ENCODE measurements around the gene EIPR1. TPM values are rescaled to one million over a fixed set of nuclear protein-coding genes. Genes with fewer than 3 reads are reported as not detected.

The EIPR1 gene
- total and polyA plus RNA-seq, 5 donors from 2014 or later, result 26.6 to 44.8 (median 33.7) TPM

DNA sequence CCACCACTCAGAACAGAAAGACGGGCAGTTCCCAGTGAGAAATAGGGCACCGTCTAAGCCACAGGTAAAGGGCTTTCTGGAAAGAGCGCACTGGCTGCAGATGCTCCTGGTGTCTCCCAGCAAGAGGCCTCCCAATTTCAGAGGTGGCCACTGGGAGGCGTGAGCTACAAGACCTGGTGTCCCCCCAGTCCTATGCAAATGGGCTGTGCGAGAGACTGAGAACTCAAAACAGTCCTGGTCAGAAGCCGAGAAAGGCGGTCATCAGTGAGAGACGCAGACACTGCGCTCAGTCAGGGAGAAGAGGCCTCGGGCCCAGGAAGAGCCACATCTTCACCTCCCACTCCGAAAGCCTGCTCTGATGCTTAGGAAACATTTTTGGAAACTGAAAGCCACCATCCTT, 179.5 kb downstream of the EIPR1 start:
- H3K4me1 Mint-ChIP-seq, result no peaks in the 10 kb centered on the region
- H3K4me3 ChIP-seq (ENCODE audit: low read depth, low read length), result no peak overlapping the region
- no peak for ATAC-seq (ENCODE audit: low read depth in 2 of 2)
- H3K27ac ChIP-seq (ENCODE audit: insufficient read depth, low read length, poor library complexity, severe bottlenecking), result no peak overlapping the region
- peaks cover 32% of the 10 kb centered on the region for H3K36me3 Mint-ChIP-seq
- H3K4me3 Mint-ChIP-seq, result peak overlapping the region in 1 of 4 donors; percentile 31
- no peaks in the 10 kb centered on the region for H3K27me3 Mint-ChIP-seq
- H3K9me3 Mint-ChIP-seq, result peaks cover 0 to under 1% (median 0%) of the 10 kb centered on the region in 7 donors
- H3K27me3 ChIP-seq (ENCODE audit: control insufficient read depth, insufficient read depth, low read length), result no peaks in the 10 kb centered on the region
- H3K27ac Mint-ChIP-seq, result peak overlapping the region in 1 of 3 donors; percentile 55
- H3K9me3 ChIP-seq (ENCODE audit: control insufficient read depth in 2 of 2, low read length in 2 of 2), result no peaks in the 10 kb centered on the region
- H3K4me1 ChIP-seq (ENCODE audit: control insufficient read depth, insufficient read depth, low read length, poor library complexity, severe bottlenecking), result no peaks in the 10 kb centered on the region
- peak in 1 of 3 donors; percentile 31 for DNase-seq
- peaks cover 22% of the 10 kb centered on the region for H3K36me3 ChIP-seq (ENCODE audit: control insufficient read depth, insufficient read depth, low read length)

DNA sequence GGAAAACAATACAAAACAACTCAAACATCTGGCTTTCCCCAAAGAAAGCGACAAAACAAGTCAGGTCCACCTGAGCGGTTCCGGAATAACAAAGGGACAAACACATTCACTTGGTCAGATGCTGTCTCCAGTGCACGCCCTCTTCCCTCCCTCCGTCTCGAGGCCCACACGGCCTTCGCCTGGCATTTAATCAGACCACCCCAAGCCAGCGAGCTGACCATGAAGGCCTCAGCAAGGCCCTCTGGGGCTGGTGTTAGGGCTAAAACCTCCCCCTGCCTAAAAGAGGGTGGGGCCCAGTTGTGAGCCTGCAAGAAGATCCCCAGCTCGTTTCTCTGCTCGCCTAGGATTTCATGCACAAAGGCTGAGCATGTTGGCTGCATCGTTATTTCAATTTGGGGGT, 180.3 kb downstream of the EIPR1 start:
- Mint-ChIP-seq H3K36me3 (peaks cover 38% of the 10 kb centered on the region), H3K27me3 (no peaks in the 10 kb centered on the region), H3K27ac (no peak overlapping the region), H3K4me1 (no peaks in the 10 kb centered on the region), H3K9me3 (no peaks in the 10 kb centered on the region), H3K4me3 (no peak overlapping the region)
- H3K9me3 ChIP-seq (ENCODE audit: control insufficient read depth in 2 of 2, low read length in 2 of 2), result no peaks in the 10 kb centered on the region
- DNase-seq (no peak), ATAC-seq (ENCODE audit: low read depth in 2 of 2) (no peak)
- no peak overlapping the region for H3K27ac ChIP-seq (ENCODE audit: insufficient read depth, low read length, poor library complexity, severe bottlenecking)
- peaks cover 31% of the 10 kb centered on the region for H3K36me3 ChIP-seq (ENCODE audit: control insufficient read depth, insufficient read depth, low read length)
- no peak overlapping the region for H3K4me3 ChIP-seq (ENCODE audit: low read depth, low read length)
- no peaks in the 10 kb centered on the region for H3K27me3 ChIP-seq (ENCODE audit: control insufficient read depth, insufficient read depth, low read length)
- H3K4me1 ChIP-seq (ENCODE audit: control insufficient read depth, insufficient read depth, low read length, poor library complexity, severe bottlenecking), result no peaks in the 10 kb centered on the region

DNA sequence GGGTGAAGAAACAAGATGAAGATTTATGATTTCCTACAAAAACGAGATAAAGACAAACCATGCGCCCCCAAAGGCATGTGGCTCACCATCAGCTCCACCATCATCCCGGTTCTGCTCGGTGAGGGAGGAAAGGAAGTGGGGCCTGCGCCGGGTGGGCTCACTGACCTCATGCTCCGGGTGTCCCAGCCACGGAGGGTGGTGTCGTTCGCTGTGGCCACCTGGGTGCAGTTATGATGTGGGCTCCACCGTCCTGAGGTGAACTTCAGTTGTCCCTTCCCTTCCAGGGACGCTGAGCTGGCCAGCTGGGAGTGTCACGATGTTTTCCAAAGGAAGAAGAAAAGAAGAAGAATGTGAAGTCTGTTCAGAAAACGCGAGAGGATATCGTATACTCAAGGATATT, 180.9 kb downstream of the EIPR1 start:
- H3K27me3 ChIP-seq (ENCODE audit: control insufficient read depth, insufficient read depth, low read length), result no peaks in the 10 kb centered on the region
- peaks cover 36% of the 10 kb centered on the region for H3K36me3 ChIP-seq (ENCODE audit: control insufficient read depth, insufficient read depth, low read length)
- no peaks in the 10 kb centered on the region for H3K9me3 ChIP-seq (ENCODE audit: control insufficient read depth in 2 of 2, low read length in 2 of 2)
- DNase-seq (no peak), ATAC-seq (ENCODE audit: low read depth in 2 of 2) (no peak)
- no peaks in the 10 kb centered on the region for H3K27me3 Mint-ChIP-seq
- H3K4me3 ChIP-seq (ENCODE audit: low read depth, low read length), result no peak overlapping the region
- H3K36me3 Mint-ChIP-seq, result peaks cover 40% of the 10 kb centered on the region
- peak overlapping the region in 1 of 3 donors; percentile 59 for H3K27ac Mint-ChIP-seq
- H3K9me3 Mint-ChIP-seq, result no peaks in the 10 kb centered on the region
- no peaks in the 10 kb centered on the region for H3K4me1 ChIP-seq (ENCODE audit: control insufficient read depth, insufficient read depth, low read length, poor library complexity, severe bottlenecking)
- H3K4me1 Mint-ChIP-seq, result no peaks in the 10 kb centered on the region
- H3K4me3 Mint-ChIP-seq, result no peak overlapping the region
- H3K27ac ChIP-seq (ENCODE audit: insufficient read depth, low read length, poor library complexity, severe bottlenecking), result no peak overlapping the region

DNA sequence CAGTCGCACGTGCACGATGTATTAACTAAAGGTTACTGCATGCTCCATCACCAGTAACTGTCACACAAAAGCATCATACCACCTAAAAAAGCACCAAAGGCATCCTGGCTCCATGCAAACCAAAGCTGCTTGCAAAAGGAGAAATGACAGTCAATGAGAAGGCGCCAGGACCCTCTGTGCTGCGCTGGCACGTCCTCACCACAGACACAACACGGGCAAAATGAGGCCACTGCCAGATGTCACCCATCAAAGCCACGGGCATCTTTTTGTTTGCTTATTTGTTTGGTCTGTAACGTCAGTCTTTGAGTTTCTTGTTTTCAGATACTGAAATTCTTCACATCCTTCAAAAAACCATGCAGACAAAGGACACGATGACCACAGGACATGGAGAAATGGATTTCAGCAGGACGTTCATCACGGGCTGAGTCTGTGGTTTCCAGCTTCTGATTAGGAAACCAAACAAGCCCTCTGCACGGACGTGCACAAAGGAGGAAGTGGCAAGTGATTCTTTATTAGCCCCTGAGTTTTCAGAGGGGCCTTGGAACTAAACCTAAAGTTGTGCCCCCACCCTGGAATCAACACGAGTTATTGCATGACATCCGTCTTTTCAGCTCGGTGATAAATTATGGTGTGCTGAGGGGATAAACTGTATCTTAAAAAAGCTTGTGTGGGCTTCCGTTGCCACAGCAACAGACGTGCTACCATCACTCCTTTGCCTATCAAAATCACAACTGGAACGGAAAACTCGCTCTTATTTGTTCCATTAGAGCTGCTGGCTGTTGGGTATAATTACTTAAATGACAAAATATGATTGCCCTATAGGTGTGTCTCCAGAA, 181.8 kb downstream of the EIPR1 start:
- no peaks in the 10 kb centered on the region for H3K27me3 Mint-ChIP-seq
- Histone ChIP-seq H3K27ac (ENCODE audit: insufficient read depth, low read length, poor library complexity, severe bottlenecking) (no peak overlapping the region), H3K36me3 (ENCODE audit: control insufficient read depth, insufficient read depth, low read length) (peaks cover 40% of the 10 kb centered on the region), H3K27me3 (ENCODE audit: control insufficient read depth, insufficient read depth, low read length) (no peaks in the 10 kb centered on the region), H3K4me1 (ENCODE audit: control insufficient read depth, insufficient read depth, low read length, poor library complexity, severe bottlenecking) (no peaks in the 10 kb centered on the region), H3K4me3 (ENCODE audit: low read depth, low read length) (no peak overlapping the region), H3K9me3 (ENCODE audit: control insufficient read depth in 2 of 2, low read length in 2 of 2) (no peaks in the 10 kb centered on the region)
- no peak for ATAC-seq (ENCODE audit: low read depth in 2 of 2)
- no peaks in the 10 kb centered on the region for H3K4me1 Mint-ChIP-seq
- H3K36me3 Mint-ChIP-seq, result peaks cover 38% of the 10 kb centered on the region
- no peak overlapping the region for H3K27ac Mint-ChIP-seq
- no peaks in the 10 kb centered on the region for H3K9me3 Mint-ChIP-seq
- H3K4me3 Mint-ChIP-seq, result no peak overlapping the region
- DNase-seq, result no peak

DNA sequence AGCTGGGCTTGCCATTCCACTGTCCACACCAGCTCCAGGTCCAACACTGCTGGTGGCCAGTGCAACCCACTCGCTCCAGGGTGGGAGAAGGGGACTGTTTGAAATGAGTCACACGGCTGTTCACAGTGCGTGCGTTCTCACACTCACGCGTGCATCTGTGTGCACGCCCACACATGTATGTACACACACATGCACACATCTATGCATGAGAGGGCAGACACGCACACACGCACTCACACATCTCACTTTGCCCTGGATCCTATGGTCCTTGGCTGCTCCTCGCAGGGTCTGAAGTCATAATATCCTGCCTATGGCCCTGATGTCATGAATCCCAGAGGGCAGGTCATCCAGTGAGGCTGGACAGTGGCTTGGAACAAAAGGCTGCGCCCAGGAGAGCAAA, 182.8 kb downstream of the EIPR1 start:
- Mint-ChIP-seq H3K27ac (no peak overlapping the region), H3K4me3 (no peak overlapping the region), H3K27me3 (no peaks in the 10 kb centered on the region), H3K9me3 (no peaks in the 10 kb centered on the region), H3K4me1 (no peaks in the 10 kb centered on the region), H3K36me3 (peaks cover 45% of the 10 kb centered on the region)
- DNase-seq (no peak), ATAC-seq (ENCODE audit: low read depth in 2 of 2) (no peak)
- H3K36me3 ChIP-seq (ENCODE audit: control insufficient read depth, insufficient read depth, low read length), result peaks cover 44% of the 10 kb centered on the region
- no peaks in the 10 kb centered on the region for H3K27me3 ChIP-seq (ENCODE audit: control insufficient read depth, insufficient read depth, low read length)
- no peak overlapping the region for H3K4me3 ChIP-seq (ENCODE audit: low read depth, low read length)
- no peak overlapping the region for H3K27ac ChIP-seq (ENCODE audit: insufficient read depth, low read length, poor library complexity, severe bottlenecking)
- no peaks in the 10 kb centered on the region for H3K4me1 ChIP-seq (ENCODE audit: control insufficient read depth, insufficient read depth, low read length, poor library complexity, severe bottlenecking)
- no peaks in the 10 kb centered on the region for H3K9me3 ChIP-seq (ENCODE audit: control insufficient read depth in 2 of 2, low read length in 2 of 2)

DNA sequence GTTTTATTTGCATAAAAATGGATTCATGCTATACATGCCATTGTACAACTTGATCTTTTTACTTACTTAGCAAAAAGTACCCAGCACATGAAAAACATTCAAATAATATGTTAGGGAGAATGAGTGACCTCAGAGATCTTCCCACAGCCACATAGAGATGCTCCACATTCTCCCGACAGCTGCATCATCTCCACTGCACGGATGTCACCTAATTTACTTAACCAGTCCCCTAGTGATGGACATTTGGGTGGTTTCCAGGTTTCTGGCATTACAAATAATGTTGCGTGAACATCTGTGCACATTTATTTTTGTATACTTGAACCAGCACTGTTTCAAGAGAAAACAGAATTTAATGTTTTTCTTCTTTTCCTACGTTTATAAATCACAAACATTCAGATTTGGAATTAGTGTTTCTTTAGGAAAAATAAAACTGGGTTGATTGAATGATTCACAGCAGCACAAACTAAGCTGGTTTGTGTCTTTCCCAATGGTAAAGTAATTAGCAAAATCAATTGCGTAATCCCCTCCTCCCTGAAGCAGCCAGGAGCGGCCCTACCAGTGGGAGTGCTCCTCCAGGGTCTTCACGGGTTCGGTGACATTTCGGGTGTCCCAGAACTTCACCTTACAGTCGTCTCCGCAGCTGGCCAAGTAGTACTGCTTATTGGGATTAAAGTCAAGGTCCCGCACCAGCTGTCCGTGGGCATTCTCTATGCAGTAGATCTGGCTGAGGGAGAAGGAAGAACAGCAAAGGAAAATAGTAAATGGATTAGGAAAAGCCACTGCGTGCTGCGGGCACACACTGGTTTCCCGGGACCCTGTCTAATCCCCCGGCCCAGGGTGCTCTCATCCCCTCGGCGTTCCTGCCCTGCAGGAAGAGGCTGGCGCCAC, 183.9 kb downstream of the EIPR1 start:
- ATAC-seq (ENCODE audit: low read depth in 2 of 2), result no peak
- no peaks in the 10 kb centered on the region for H3K27me3 Mint-ChIP-seq
- no peak for DNase-seq
- H3K9me3 ChIP-seq (ENCODE audit: control insufficient read depth in 2 of 2, low read length in 2 of 2), result no peaks in the 10 kb centered on the region
- no peaks in the 10 kb centered on the region for H3K9me3 Mint-ChIP-seq
- H3K27ac Mint-ChIP-seq, result no peak overlapping the region
- no peak overlapping the region for H3K4me3 Mint-ChIP-seq
- no peak overlapping the region for H3K27ac ChIP-seq (ENCODE audit: insufficient read depth, low read length, poor library complexity, severe bottlenecking)
- H3K4me1 ChIP-seq (ENCODE audit: control insufficient read depth, insufficient read depth, low read length, poor library complexity, severe bottlenecking), result no peaks in the 10 kb centered on the region
- peaks cover 48% of the 10 kb centered on the region for H3K36me3 Mint-ChIP-seq
- peaks cover 50% of the 10 kb centered on the region for H3K36me3 ChIP-seq (ENCODE audit: control insufficient read depth, insufficient read depth, low read length)
- no peaks in the 10 kb centered on the region for H3K4me1 Mint-ChIP-seq
- H3K4me3 ChIP-seq (ENCODE audit: low read depth, low read length), result no peak overlapping the region
- no peaks in the 10 kb centered on the region for H3K27me3 ChIP-seq (ENCODE audit: control insufficient read depth, insufficient read depth, low read length)

DNA sequence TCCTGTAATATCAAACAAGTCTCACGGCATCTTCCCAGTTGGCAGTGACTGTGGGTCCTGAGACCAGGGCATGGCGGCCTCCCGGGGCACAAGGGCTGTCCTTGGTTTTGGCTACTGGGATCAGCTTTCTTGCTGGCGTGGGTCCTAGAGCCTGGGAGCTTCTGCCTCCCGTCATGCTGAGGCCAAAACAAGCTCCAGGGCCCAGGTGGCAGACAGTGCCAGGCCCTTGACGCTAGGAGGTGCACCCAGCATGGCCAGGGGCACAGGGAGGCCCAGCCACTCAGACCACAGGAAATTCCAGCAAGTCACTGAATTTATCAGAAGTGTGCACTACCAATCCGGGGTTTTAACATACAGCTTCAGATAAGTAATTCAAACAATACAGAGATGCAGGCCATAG, 184.7 kb downstream of the EIPR1 start:
- Mint-ChIP-seq H3K36me3 (peaks cover 48% of the 10 kb centered on the region), H3K9me3 (no peaks in the 10 kb centered on the region), H3K4me1 (no peaks in the 10 kb centered on the region), H3K27ac (no peak overlapping the region), H3K4me3 (no peak overlapping the region), H3K27me3 (no peaks in the 10 kb centered on the region)
- H3K9me3 ChIP-seq (ENCODE audit: control insufficient read depth in 2 of 2, low read length in 2 of 2), result no peaks in the 10 kb centered on the region
- no peaks in the 10 kb centered on the region for H3K27me3 ChIP-seq (ENCODE audit: control insufficient read depth, insufficient read depth, low read length)
- H3K4me1 ChIP-seq (ENCODE audit: control insufficient read depth, insufficient read depth, low read length, poor library complexity, severe bottlenecking), result no peaks in the 10 kb centered on the region
- DNase-seq (no peak), ATAC-seq (ENCODE audit: low read depth in 2 of 2) (no peak)
- no peak overlapping the region for H3K4me3 ChIP-seq (ENCODE audit: low read depth, low read length)
- H3K27ac ChIP-seq (ENCODE audit: insufficient read depth, low read length, poor library complexity, severe bottlenecking), result no peak overlapping the region
- peaks cover 50% of the 10 kb centered on the region for H3K36me3 ChIP-seq (ENCODE audit: control insufficient read depth, insufficient read depth, low read length)

Data from CD4-positive, CD25-positive, alpha-beta regulatory T cell (primary cell).